Measurements from ENCODE around the gene SLC14A1. TPM values are rescaled to one million over a fixed set of nuclear protein-coding genes. Genes with fewer than 3 reads are reported as not detected.

Gene SLC14A1
- polyA plus RNA-seq, 1 donor: 1.3 TPM

- no peak for DNase-seq
- H3K4me1 ChIP-seq (ENCODE audit: control insufficient read depth, insufficient read depth, low read length): peaks cover 3% of the 10 kb centered on the region
- peaks cover 6% of the 10 kb centered on the region for H3K9me3 ChIP-seq (ENCODE audit: control insufficient read depth, low read depth, low read length)
- no peak overlapping the region for H3K27ac ChIP-seq (ENCODE audit: low read length)
- no peaks in the 10 kb centered on the region for H3K27me3 ChIP-seq (ENCODE audit: control insufficient read depth, insufficient read depth, low read length)
- H3K4me3 ChIP-seq (ENCODE audit: low read length): no peak overlapping the region
- WGBS (ENCODE audit: insufficient coverage, low lambda C conversion rate): no CpG with 5 or more reads among the region's 1 CpG
- H3K36me3 ChIP-seq (ENCODE audit: control insufficient read depth, insufficient read depth, low read length): no peaks in the 10 kb centered on the region
Measured at GRCh38 chr18:45801416-45802004, 77.5 kb downstream of the SLC14A1 start.

Other genes starting within 250 kb of the SLC14A1 start
- gene SLC14A2, start 108.7 kb upstream of the SLC14A1 start, polyA plus RNA-seq: 0.97 TPM
- gene SIGLEC15, start 101.5 kb downstream of the SLC14A1 start, polyA plus RNA-seq: 2.0 TPM
- gene EPG5, start 243.1 kb downstream of the SLC14A1 start, polyA plus RNA-seq: 24.3 TPM

Measured in large intestine (tissue), 3 donors.